Endothelial cell of umbilical vein (primary cell): ENCODE results near the gene KCNMA1. TPM values are rescaled to one million over a fixed set of nuclear protein-coding genes. Genes with fewer than 3 reads are reported as not detected.

Experiments
- BruUV-seq: library from RNA; stranded (reverse); fragments of 400-500 nt; replicated peaks from 2 replicates; lab custom pipeline; 2021; lab: Mats Ljungman, UMichigan
- CTCF ChIA-PET: fragments of 300-600, 350-600 bp; sonication (Branson Sonifier 250); formaldehyde crosslinking; loops from one replicate; lab custom pipeline; 2021; ENCODE audit warnings: antibody characterized with exemption, inconsistent platforms; lab: Charles Lee
- POLR2A ChIA-PET: fragments of 300-600, 350-600 bp; sonication (Branson Sonifier 250); formaldehyde crosslinking; loops from one replicate; lab custom pipeline; 2021; ENCODE audit warnings: antibody characterized with exemption, inconsistent platforms; lab: Charles Lee
- DNase-seq: peaks from one replicate; pipeline ENCODE4 v3.0.0-alpha.2; 2011; ENCODE audit warnings: low read depth, low spot score
- FAIRE-seq: peaks from 2 replicates; lab custom pipeline; 2011; peaks lifted over from hg19 to GRCh38; lab: Jason Lieb, UNC
- H2AFZ ChIP-seq: 2 replicates; pipeline ENCODE4 v1.6.0; 2012; ENCODE audit warnings: low read depth, low read length, control low read depth, inconsistent platforms
- H3K27ac ChIP-seq: 2 replicates; pipeline ENCODE4 v1.5.1; 2011; ENCODE audit warnings: low read depth, mild to moderate bottlenecking, control low read depth, low read length, moderate library complexity; ENCODE audit not compliant: insufficient read depth
- H3K27me3 ChIP-seq, 2 experiments: 2 replicates each; pipeline versions ENCODE4 v1.6.0 to v1.6.1; 2011; ENCODE audit warnings: low read length in 2 of 2, mixed read lengths in 1 of 2; ENCODE audit not compliant: control insufficient read depth in 2 of 2, insufficient read depth in 2 of 2
- H3K36me3 ChIP-seq, 2 experiments: 2 replicates in 1 of 2; 3 replicates in 1 of 2; pipeline ENCODE4 v1.5.1; 2011; ENCODE audit warnings: low read length in 2 of 2, mild to moderate bottlenecking in 1 of 2, moderate library complexity in 1 of 2; ENCODE audit not compliant: control insufficient read depth in 2 of 2, insufficient read depth in 2 of 2; ENCODE audit errors: extremely low read depth in 1 of 2
- H3K4me1 ChIP-seq: 3 replicates; pipeline ENCODE4 v1.5.1; 2011; ENCODE audit warnings: mild to moderate bottlenecking, low read length; ENCODE audit not compliant: control insufficient read depth, insufficient read depth; ENCODE audit errors: extremely low read depth
- H3K4me2 ChIP-seq: 2 replicates; pipeline ENCODE4 v1.6.1; 2011; ENCODE audit warnings: low read length, control low read depth, mixed read lengths; ENCODE audit not compliant: insufficient read depth
- H3K4me3 ChIP-seq, 3 experiments: fragments of 200-600 bp in 1 of 3; sonication (generic), shearing (Covaris generic) in 1 of 3; replicated peaks in 1 of 3; 2 replicates each; pipeline ENCODE4 v1.5.1; 2011 to 2016; ENCODE audit warnings: control low read depth in 3 of 3, low read length in 3 of 3, mild to moderate bottlenecking in 2 of 3, inconsistent platforms in 1 of 3, low read depth in 1 of 3, moderate library complexity in 1 of 3; ENCODE audit not compliant: insufficient read depth in 1 of 3
- H3K79me2 ChIP-seq: 2 replicates; pipeline ENCODE4 v1.6.0; 2012; ENCODE audit warnings: low read length, inconsistent platforms; ENCODE audit not compliant: control insufficient read depth, insufficient read depth
- H3K9ac ChIP-seq: replicated peaks from 2 replicates; pipeline ENCODE3; 2011; ENCODE audit warnings: low read length, control low read depth; ENCODE audit not compliant: insufficient read depth; ENCODE audit errors: extremely low read depth
- H3K9me1 ChIP-seq: replicated peaks from 3 replicates; pipeline ENCODE4 v1.6.0; 2011; ENCODE audit warnings: mild to moderate bottlenecking, low read length; ENCODE audit not compliant: control insufficient read depth, insufficient read depth; ENCODE audit errors: extremely low read depth
- H3K9me3 ChIP-seq: replicated peaks from 2 replicates; pipeline ENCODE4 v1.5.1; 2012; ENCODE audit warnings: low read length, inconsistent platforms; ENCODE audit not compliant: control insufficient read depth, insufficient read depth
- H4K20me1 ChIP-seq: replicated peaks from 2 replicates; pipeline ENCODE3; 2011; ENCODE audit warnings: mild to moderate bottlenecking, low read length; ENCODE audit not compliant: control insufficient read depth, insufficient read depth; ENCODE audit errors: extremely low read depth
- CTCF ChIP-seq, 2 donors: IDR thresholded peaks; 1 replicate in 1 of 2; 2 replicates in 1 of 2; pipeline ENCODE4 v1.5.1; 2011; ENCODE audit warnings: low read length in 2 of 2, mild to moderate bottlenecking in 2 of 2, moderate library complexity in 2 of 2, control low read depth in 1 of 2, inconsistent platforms in 1 of 2, low read depth in 1 of 2; ENCODE audit not compliant: insufficient read depth in 1 of 2; ENCODE audit errors: extremely low read depth in 1 of 2
- EZH2 ChIP-seq: IDR thresholded peaks from 2 replicates; pipeline ENCODE4 v1.6.1; 2012; ENCODE audit warnings: borderline replicate concordance, low read depth, mild to moderate bottlenecking, moderate library complexity, low read length, inconsistent platforms; ENCODE audit not compliant: severe bottlenecking
- FOS ChIP-seq: IDR thresholded peaks from 2 replicates; pipeline ENCODE4 v1.6.1; 2011; ENCODE audit warnings: mild to moderate bottlenecking, low read length, moderate library complexity, borderline replicate concordance; ENCODE audit not compliant: insufficient read depth
- GATA2 ChIP-seq: IDR thresholded peaks from 2 replicates; pipeline ENCODE4 v1.7.0; 2011; ENCODE audit warnings: low read depth, mild to moderate bottlenecking, moderate library complexity, mixed read lengths, low read length; ENCODE audit not compliant: insufficient read length, insufficient read depth
- JUN ChIP-seq: IDR thresholded peaks from 2 replicates; pipeline ENCODE4 v1.6.1; 2011; ENCODE audit warnings: borderline replicate concordance, low read depth; ENCODE audit not compliant: insufficient read length, insufficient read depth
- MAX ChIP-seq: IDR thresholded peaks from 2 replicates; pipeline ENCODE4 v1.6.1; 2011; ENCODE audit not compliant: insufficient read depth, insufficient read length
- MYC ChIP-seq: IDR thresholded peaks from one replicate; pipeline ENCODE4 v1.6.1; 2011; ENCODE audit warnings: mild to moderate bottlenecking, low read depth, low read length
- POLR2A ChIP-seq: IDR thresholded peaks from 2 replicates; pipeline ENCODE4 v1.6.1; 2012; ENCODE audit warnings: low read depth, mild to moderate bottlenecking, control low read depth, low read length
- POLR2AphosphoS5 ChIP-seq: IDR thresholded peaks from 2 replicates; pipeline ENCODE4 v1.6.1; 2012; ENCODE audit warnings: low read depth, mild to moderate bottlenecking, control low read depth, low read length, moderate library complexity; ENCODE audit not compliant: insufficient read depth
- dilution Hi-C: fragments of 300-500 bp; cut with MboI; formaldehyde crosslinking; loops from one replicate; pipeline ENCODE4 v1.15.0; 2019; ENCODE audit warnings: low sequenced_read_pairs; ENCODE audit not compliant: extremely low pct_ligation_motif_present
- intact Hi-C: fragments of 100-400 bp; cut with micrococcal nuclease; formaldehyde crosslinking; loops from one replicate; pipeline ENCODE4 v1.10.0; 2022
- polyA plus RNA-seq, 4 experiments: library from polyadenylated mRNA; depleted of rRNA in 3 of 4; stranded (reverse) in 3 of 4; unstranded in 1 of 4; fragments of >200 nt; gene quantifications; 2 replicates each; pipeline versions ENCODE4 v1.2.1 to v1.2.3, GENCODE V29; 2011 to 2012; ENCODE audit warnings: missing spikeins in 1 of 4
- total RNA-seq: library from RNA; stranded (reverse); gene quantifications from 2 replicates; pipeline ENCODE4 v1.2.3, GENCODE V29; 2021

The KCNMA1 gene
- total and polyA plus RNA-seq, 2 donors (not counting 3 experiments of a cell fraction or from before 2014, with no cell fraction given): 0.10 to 0.82 TPM

GRCh38 chr10:77315496-77316129 is 322.0 kb downstream of the KCNMA1 start:
- H3K79me2 ChIP-seq: no peaks in the 10 kb centered on the region
- dilution Hi-C loops (no loop called here), intact Hi-C loops (no loop called here)
- H3K9me1 ChIP-seq: no peaks in the 10 kb centered on the region
- no peak overlapping the region for H3K27ac ChIP-seq
- H3K4me1 ChIP-seq: no peaks in the 10 kb centered on the region
- TF ChIP-seq GATA2 (no peak), FOS (no peak), POLR2A (no peak), JUN (no peak), CTCF (IDR thresholded peaks at IDR 0.05; ENCODE audit: extremely low read depth in 1 of 2, insufficient read depth in 1 of 2, low read depth in 1 of 2, low read length in 2 of 2) (no peak), EZH2 (no peak), MYC (no peak), MAX (no peak), POLR2AphosphoS5 (no peak)
- no peak overlapping the region for H3K9ac ChIP-seq
- no peaks in the 10 kb centered on the region for H3K36me3 ChIP-seq
- no peak overlapping the region for H2AFZ ChIP-seq
- ChIA-PET POLR2A (no interaction called here), CTCF (no interaction called here)
- no peaks in the 10 kb centered on the region for H3K27me3 ChIP-seq
- no TSS peak for BruUV-seq
- H3K4me2 ChIP-seq: no peak overlapping the region
- H3K4me3 ChIP-seq: no peak overlapping the region
- no peak for FAIRE-seq
- H4K20me1 ChIP-seq: no peaks in the 10 kb centered on the region
- DNase-seq: no peak
- no peaks in the 10 kb centered on the region for H3K9me3 ChIP-seq
